Left lobe of liver (tissue), 2 donors: ENCODE results near the gene SDCCAG8. TPM values are rescaled to one million over a fixed set of nuclear protein-coding genes. Genes with fewer than 3 reads are reported as not detected.
A peak's percentile ranks its signal among the peaks of the same experiment; 100 is the strongest.
"Not testable (repeated sequence)": the region's sequence is repeated elsewhere in the genome, so short reads cannot be mapped to it uniquely, and the experiment has no call there.

Source experiments
- ATAC-seq: fragments of 200-7000 bp; cut with Tn5 transposase; one replicate; pipeline ENCODE4 v1.9.1; 2020; ENCODE audit warnings: mild to moderate bottlenecking, moderate library complexity
- DNase-seq: peaks from one replicate; pipeline ENCODE4 v3.0.0-alpha.2; 2020; ENCODE audit warnings: low spot score
- total RNA-seq: library from RNA; stranded (reverse); gene quantifications from one replicate; pipeline ENCODE4 v1.2.1, GENCODE V29; 2021
- donor health status: DM: no; HTN: no; CAD: no; lungs with moderate emphysema.
- donor health status: DM: no; HTN: yes; CAD: no.

SDCCAG8 gene
- total RNA-seq, 1 donor from 2014 or later: 15.2 TPM

DNA sequence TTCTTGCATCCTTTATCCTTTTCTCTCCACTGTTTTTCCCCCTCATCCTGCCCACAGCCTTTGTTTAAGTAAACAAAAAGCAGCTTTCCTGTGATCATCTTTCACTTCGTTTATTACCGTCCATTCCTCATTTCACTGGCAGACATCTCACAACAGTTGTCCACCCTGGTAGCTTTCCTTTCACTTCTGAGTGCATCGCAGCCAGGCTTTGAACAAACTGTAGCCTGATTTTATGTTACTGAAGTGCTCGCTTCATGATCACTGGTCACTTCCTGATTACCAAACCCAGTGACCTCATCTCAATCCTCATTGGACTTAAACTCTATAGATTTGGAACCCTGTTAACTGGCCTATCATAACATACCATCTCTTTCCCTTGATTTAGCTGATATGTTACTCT lies 67.7 kb downstream of the SDCCAG8 start:
- DNase-seq (no peak), ATAC-seq (no peak)

GRCh38 chr1:243325305-243325890 lies 69.6 kb downstream of the SDCCAG8 start:
- ATAC-seq: peak; percentile 82
- DNase-seq: no peak

DNA sequence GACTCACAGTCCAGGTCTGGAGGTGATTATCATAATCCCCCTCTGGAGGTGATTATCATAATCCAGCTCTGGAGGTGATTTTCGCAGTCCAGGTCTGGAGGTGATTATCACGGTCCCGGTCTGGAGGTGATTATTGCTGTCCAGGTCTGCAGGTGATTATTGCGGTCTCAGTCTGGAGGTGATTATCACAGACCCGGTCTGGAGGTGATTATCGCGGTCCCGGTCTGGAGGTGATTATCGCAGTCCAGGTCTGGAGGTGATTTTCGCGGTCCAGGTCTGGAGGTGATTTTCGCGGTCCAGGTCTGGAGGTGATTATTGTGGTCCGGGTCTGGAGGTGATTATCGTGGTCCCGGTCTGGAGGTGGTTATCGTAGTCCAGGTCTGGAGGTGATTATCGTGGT lies 76.6 kb downstream of the SDCCAG8 start:
- no peak for DNase-seq
- ATAC-seq: no peak

- ATAC-seq: no peak
Observed at GRCh38 chr1:243335292-243335691, 79.5 kb downstream of the SDCCAG8 start.

DNA sequence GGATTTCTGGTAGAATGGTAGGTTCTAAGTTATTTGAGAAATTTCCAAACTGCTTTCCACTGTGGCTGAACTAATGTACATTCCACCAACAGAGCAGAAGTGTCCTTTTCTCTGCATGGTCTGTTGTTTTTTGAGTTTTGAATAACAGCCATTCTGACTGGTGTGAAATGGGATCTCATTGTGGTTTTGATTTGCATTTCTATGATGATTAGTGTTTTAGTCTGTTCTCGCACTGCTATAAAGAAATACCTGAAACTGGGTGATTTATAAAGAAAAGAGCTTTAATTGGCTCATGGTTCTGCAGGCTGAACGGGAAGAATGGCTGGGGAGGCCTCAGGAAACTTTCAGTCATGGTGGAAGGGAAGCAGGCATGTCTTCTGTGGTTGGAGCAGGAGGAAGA lies 80.3 kb downstream of the SDCCAG8 start:
- DNase-seq (no peak), ATAC-seq (no peak)

More at GRCh38 chr1:243335292-243335691, 79.5 kb downstream of the SDCCAG8 start:
- no peak for DNase-seq

GRCh38 chr1:243338848-243339247 lies 83.0 kb downstream of the SDCCAG8 start:
- DNase-seq, ATAC-seq: not testable (repeated sequence)

- DNase-seq (no peak), ATAC-seq (no peak)
Observed at GRCh38 chr1:243341074-243341473, 85.2 kb downstream of the SDCCAG8 start.

- DNase-seq: no peak
- ATAC-seq: peak; percentile 94
Observed at GRCh38 chr1:243343970-243344937, 88.4 kb downstream of the SDCCAG8 start.

DNA sequence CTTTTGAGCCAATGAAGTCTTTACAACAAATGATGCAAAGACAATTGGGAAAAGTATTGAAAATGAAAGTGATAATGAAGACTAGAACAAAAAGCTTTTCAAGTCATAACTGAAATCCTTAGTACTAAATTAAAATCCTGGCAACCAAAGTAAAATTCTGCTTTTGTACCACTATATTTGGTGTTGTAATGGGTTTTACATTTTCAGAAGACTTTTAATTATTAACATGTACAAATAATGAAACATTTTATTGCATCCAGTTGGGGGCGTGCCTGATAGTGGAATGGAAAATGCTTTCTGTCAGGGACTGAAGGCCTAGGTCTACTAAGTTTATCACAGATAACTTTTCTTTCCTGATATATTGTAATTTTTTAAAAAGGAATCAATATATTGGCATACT lies 89.4 kb downstream of the SDCCAG8 start:
- DNase-seq: peak; percentile 54
- peak; percentile 86 for ATAC-seq

- ATAC-seq: no peak
- no peak for DNase-seq
Observed at GRCh38 chr1:243346016-243346415, 90.2 kb downstream of the SDCCAG8 start.

GRCh38 chr1:243346468-243346867 lies 90.6 kb downstream of the SDCCAG8 start:
- no peak for DNase-seq
- ATAC-seq: no peak

DNA sequence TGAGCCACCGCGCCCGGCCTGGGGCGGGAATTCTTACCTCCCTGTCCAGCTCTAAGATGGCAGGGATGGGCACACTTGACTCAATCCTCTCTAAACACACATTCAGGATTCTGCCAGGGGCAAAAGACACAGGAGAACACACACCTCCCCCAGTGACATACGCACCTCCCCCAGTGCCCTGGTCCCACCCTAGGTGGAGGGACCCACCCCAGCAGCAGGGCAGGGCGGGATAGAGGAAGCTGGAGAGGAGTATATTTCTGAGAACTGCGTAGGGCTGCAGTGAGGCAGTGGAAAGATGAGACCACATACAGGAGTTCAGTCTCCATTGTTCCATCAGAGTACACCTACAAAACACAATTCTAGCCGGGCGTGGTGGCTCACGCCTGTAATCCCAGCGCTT lies 92.5 kb downstream of the SDCCAG8 start:
- no peak for ATAC-seq
- no peak for DNase-seq

- DNase-seq (no peak), ATAC-seq (no peak)
Observed at GRCh38 chr1:243349128-243349527, 93.3 kb downstream of the SDCCAG8 start.

- DNase-seq: no peak
- ATAC-seq: no peak
Observed at GRCh38 chr1:243351337-243351736, 95.5 kb downstream of the SDCCAG8 start.

DNA sequence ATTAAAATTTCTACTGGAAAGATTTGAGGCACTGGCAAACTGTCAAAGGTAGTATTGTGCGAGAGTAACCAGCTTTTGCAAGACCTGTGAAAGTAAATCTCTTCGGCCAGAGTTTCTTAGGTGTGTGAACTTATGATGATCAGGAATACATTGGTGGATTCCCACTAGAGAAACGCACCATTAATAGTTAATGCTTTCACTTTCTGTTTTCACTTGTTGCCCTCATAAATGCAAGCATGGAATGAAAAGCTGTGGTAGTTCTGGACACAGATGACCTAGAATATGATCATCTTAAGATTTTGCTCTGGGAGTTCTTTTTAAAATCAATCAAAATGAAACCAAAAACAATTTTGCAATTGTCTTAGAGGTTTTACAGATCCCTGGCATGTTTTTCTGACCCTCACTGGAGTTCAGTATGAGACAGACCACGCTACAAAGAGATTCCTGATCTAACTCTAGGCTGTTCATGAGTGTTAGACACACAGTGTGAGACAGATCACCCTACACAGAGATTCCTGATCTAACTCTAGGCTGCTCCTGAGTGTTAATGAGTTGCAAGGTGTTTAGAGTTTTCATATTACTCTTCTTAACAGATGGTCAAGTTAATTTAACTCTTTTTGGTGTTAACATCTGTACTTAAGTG lies 98.8 kb downstream of the SDCCAG8 start:
- ATAC-seq: peak; percentile 93

GRCh38 chr1:243363832-243364231 lies 108.0 kb downstream of the SDCCAG8 start:
- ATAC-seq: no peak
- DNase-seq: no peak

More for the DNA sequence above, 98.8 kb downstream of the SDCCAG8 start:
- no peak for DNase-seq

DNA sequence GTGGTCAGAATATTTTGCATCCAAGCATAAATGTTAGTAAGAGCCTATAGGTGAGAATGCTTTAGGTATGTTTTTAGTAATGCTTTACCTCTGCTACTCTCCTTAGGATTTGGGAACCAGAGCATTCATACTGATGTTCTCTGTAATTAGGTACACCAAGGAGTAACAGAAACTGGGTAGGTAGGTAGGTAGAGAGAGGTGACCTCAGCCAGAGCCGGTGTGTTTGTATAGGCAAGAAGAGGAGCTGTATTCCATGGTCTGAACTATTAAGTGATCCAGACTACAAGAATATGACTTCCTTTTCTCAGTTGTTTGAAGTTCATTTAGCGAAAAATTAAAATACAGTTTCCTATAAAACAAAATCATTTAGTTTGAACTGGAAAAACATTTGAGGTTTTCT lies 108.5 kb downstream of the SDCCAG8 start:
- peak; percentile 68 for ATAC-seq
- DNase-seq: no peak

DNA sequence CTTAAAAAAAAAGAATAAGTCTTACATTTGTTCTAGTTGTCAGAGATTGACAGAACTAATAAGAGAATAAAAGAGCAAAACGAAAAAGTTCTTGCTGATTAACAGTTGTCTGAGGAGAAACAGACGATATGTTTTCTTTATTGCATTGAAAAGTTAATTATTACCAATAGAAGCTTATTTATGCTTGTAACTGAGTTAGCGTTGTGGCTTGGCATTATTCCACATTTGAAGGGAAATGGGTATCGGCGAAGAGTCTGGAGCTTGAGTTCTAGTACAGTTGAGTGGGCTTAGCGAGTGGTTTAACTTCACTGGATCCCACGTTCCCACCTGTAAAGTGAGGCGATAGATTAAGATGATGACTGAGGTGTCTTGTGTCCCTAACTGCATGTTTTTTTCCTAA lies 109.0 kb downstream of the SDCCAG8 start:
- DNase-seq (no peak), ATAC-seq (peak; percentile 35)

DNA sequence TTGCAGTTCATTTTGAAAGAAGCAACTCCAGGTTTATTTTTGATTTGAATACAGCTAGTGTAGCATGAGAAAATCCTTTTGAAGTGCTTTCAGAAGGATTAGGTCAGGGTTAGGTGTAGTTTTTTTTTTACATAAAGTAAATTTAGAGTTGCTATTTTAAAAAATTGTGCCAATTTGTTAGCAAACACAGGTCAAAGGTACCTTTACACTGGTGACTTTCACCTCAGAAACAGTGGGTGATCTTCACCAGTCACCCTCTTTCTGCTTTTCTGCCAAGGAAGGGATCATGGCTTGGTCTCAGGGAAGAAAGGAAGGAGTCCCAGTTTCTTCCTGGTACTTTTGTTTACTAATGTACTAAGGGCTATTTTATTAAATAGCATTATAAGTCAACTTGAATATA lies 111.5 kb downstream of the SDCCAG8 start:
- DNase-seq (no peak), ATAC-seq (peak; percentile 77)

DNA sequence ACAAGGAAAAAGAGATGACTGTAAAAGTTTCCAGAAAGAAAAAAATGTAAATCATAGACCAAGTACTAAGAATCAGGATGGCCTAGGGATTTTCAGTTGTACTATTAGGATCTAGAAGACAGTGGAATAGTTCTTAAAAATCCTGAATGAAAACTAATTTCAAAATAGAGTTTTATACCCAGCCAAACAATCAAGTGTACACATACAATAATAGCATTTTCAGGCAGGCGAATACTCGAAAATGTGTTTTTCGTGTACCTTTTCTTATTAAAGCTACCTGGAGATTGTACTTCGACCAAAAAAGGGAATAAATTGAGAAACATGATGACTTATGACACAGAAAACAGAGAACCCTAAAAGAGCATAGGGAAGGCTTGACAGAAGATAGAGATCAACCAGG lies 118.6 kb downstream of the SDCCAG8 start:
- DNase-seq (no peak), ATAC-seq (no peak)

DNA sequence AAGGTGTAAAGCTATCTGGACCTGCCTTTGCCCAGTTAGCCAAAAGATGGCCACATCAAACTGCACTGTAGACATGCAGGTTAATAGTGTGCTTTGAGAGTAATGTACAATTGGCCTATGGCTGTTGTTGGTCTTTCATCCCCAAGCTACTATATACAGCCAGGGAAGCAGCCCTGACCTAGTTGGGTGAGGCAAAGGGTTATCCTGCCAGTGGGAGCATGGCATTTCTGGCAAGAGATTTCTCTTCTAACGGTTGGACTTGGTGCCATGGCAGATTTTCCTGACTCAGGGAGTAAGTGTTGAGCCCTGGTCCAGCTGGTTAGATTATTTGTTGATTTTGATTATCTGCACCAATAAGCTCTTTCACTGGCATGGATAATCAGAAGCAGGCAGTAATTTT lies 119.8 kb downstream of the SDCCAG8 start:
- DNase-seq (peak; percentile 53), ATAC-seq (peak; percentile 93)

DNA sequence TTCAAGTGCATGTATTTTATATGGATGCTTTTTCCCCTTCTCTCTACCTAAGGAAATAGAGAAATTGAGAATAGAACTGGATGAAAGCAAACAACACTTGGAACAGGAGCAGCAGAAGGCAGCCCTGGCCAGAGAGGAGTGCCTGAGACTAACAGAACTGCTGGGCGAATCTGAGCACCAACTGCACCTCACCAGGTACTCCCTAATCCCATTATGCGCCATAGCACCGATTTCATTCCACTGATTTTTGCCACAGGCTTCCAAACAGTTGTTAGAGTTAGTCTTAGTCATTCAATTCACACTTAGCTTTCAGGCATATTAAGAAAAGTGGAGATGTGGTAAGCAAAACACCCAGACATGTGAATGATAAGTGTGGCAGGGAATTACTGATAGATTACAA lies 122.8 kb downstream of the SDCCAG8 start:
- ATAC-seq (no peak), DNase-seq (no peak)
